ENCODE data around the gene WIPI1.

DNA sequence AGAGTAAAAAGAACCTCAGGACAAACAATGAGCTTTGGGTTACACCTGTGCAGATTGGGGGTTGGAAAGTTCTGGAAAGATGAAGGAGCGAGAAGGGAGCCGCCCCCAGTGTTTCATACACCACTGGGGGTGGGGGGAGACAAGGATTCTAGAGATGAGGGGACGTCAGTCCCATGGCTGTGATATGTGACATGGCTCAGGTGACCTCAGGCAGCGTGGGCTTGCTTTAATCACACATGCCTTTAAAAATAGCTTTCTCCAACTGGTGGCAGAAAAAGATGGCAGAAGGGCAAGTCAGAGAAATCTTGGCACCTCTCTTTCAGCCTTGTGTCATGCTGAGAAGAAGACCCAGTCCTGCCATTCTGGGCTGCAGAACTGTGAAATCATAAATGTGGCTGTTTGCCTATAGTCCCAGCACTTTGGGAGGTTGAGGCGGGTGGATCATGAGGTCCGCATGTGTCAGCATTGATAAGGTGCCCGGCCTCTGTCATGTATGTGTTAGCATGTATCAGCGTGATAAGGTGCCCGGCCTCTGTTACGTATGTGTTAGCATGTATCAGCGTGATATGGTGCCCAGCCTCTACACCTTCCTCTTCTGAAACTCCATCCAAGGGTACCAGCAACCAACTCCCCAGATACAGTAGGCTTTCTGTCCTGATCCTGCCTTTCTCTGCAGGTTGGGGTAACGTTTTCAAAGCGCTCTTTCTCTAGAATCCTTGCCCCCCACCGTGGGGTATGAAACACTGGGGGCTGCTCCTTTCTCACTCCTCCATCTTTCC, 25.0 kb downstream of the WIPI1 start:
- TF ChIP-seq, protein P1, sequence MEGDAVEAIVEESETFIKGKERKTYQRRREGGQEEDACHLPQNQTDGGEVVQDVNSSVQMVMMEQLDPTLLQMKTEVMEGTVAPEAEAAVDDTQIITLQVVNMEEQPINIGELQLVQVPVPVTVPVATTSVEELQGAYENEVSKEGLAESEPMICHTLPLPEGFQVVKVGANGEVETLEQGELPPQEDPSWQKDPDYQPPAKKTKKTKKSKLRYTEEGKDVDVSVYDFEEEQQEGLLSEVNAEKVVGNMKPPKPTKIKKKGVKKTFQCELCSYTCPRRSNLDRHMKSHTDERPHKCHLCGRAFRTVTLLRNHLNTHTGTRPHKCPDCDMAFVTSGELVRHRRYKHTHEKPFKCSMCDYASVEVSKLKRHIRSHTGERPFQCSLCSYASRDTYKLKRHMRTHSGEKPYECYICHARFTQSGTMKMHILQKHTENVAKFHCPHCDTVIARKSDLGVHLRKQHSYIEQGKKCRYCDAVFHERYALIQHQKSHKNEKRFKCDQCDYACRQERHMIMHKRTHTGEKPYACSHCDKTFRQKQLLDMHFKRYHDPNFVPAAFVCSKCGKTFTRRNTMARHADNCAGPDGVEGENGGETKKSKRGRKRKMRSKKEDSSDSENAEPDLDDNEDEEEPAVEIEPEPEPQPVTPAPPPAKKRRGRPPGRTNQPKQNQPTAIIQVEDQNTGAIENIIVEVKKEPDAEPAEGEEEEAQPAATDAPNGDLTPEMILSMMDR (IDR thresholded peaks at IDR 0.05): no peak
- TF ChIP-seq, protein P2, sequence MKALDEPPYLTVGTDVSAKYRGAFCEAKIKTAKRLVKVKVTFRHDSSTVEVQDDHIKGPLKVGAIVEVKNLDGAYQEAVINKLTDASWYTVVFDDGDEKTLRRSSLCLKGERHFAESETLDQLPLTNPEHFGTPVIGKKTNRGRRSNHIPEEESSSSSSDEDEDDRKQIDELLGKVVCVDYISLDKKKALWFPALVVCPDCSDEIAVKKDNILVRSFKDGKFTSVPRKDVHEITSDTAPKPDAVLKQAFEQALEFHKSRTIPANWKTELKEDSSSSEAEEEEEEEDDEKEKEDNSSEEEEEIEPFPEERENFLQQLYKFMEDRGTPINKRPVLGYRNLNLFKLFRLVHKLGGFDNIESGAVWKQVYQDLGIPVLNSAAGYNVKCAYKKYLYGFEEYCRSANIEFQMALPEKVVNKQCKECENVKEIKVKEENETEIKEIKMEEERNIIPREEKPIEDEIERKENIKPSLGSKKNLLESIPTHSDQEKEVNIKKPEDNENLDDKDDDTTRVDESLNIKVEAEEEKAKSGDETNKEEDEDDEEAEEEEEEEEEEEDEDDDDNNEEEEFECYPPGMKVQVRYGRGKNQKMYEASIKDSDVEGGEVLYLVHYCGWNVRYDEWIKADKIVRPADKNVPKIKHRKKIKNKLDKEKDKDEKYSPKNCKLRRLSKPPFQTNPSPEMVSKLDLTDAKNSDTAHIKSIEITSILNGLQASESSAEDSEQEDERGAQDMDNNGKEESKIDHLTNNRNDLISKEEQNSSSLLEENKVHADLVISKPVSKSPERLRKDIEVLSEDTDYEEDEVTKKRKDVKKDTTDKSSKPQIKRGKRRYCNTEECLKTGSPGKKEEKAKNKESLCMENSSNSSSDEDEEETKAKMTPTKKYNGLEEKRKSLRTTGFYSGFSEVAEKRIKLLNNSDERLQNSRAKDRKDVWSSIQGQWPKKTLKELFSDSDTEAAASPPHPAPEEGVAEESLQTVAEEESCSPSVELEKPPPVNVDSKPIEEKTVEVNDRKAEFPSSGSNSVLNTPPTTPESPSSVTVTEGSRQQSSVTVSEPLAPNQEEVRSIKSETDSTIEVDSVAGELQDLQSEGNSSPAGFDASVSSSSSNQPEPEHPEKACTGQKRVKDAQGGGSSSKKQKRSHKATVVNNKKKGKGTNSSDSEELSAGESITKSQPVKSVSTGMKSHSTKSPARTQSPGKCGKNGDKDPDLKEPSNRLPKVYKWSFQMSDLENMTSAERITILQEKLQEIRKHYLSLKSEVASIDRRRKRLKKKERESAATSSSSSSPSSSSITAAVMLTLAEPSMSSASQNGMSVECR (CRISPR knock-in tag; IDR thresholded peaks at IDR 0.05; ENCODE audit: borderline replicate concordance): no peak
- TF ChIP-seq GABPB1 (CRISPR knock-in tag; IDR thresholded peaks at IDR 0.05): no peak
- no peak for TF ChIP-seq ZNF423 (CRISPR knock-in tag; IDR thresholded peaks at IDR 0.05)
- no peak for TF ChIP-seq ESRRA (CRISPR knock-in tag; IDR thresholded peaks at IDR 0.05; ENCODE audit: borderline replicate concordance)
- TF ChIP-seq, protein P3, sequence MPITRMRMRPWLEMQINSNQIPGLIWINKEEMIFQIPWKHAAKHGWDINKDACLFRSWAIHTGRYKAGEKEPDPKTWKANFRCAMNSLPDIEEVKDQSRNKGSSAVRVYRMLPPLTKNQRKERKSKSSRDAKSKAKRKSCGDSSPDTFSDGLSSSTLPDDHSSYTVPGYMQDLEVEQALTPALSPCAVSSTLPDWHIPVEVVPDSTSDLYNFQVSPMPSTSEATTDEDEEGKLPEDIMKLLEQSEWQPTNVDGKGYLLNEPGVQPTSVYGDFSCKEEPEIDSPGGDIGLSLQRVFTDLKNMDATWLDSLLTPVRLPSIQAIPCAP (CRISPR knock-in tag; IDR thresholded peaks at IDR 0.05): no peak
- TF ChIP-seq, protein P4, sequence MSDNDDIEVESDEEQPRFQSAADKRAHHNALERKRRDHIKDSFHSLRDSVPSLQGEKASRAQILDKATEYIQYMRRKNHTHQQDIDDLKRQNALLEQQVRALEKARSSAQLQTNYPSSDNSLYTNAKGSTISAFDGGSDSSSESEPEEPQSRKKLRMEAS (CRISPR knock-in tag; IDR thresholded peaks at IDR 0.05): no peak
- TF ChIP-seq, protein P5, sequence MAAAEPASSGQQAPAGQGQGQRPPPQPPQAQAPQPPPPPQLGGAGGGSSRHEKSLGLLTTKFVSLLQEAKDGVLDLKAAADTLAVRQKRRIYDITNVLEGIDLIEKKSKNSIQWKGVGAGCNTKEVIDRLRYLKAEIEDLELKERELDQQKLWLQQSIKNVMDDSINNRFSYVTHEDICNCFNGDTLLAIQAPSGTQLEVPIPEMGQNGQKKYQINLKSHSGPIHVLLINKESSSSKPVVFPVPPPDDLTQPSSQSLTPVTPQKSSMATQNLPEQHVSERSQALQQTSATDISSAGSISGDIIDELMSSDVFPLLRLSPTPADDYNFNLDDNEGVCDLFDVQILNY (CRISPR knock-in tag; IDR thresholded peaks at IDR 0.05): no peak
- TF ChIP-seq, protein P6, sequence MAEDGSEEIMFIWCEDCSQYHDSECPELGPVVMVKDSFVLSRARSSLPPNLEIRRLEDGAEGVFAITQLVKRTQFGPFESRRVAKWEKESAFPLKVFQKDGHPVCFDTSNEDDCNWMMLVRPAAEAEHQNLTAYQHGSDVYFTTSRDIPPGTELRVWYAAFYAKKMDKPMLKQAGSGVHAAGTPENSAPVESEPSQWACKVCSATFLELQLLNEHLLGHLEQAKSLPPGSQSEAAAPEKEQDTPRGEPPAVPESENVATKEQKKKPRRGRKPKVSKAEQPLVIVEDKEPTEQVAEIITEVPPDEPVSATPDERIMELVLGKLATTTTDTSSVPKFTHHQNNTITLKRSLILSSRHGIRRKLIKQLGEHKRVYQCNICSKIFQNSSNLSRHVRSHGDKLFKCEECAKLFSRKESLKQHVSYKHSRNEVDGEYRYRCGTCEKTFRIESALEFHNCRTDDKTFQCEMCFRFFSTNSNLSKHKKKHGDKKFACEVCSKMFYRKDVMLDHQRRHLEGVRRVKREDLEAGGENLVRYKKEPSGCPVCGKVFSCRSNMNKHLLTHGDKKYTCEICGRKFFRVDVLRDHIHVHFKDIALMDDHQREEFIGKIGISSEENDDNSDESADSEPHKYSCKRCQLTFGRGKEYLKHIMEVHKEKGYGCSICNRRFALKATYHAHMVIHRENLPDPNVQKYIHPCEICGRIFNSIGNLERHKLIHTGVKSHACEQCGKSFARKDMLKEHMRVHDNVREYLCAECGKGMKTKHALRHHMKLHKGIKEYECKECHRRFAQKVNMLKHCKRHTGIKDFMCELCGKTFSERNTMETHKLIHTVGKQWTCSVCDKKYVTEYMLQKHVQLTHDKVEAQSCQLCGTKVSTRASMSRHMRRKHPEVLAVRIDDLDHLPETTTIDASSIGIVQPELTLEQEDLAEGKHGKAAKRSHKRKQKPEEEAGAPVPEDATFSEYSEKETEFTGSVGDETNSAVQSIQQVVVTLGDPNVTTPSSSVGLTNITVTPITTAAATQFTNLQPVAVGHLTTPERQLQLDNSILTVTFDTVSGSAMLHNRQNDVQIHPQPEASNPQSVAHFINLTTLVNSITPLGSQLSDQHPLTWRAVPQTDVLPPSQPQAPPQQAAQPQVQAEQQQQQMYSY (CRISPR knock-in tag; IDR thresholded peaks at IDR 0.05): no peak
- no peak for TF ChIP-seq SP1 (CRISPR knock-in tag; conservative IDR thresholded peaks at IDR 0.05)
- TF ChIP-seq, protein P7, sequence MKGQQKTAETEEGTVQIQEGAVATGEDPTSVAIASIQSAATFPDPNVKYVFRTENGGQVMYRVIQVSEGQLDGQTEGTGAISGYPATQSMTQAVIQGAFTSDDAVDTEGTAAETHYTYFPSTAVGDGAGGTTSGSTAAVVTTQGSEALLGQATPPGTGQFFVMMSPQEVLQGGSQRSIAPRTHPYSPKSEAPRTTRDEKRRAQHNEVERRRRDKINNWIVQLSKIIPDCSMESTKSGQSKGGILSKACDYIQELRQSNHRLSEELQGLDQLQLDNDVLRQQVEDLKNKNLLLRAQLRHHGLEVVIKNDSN (CRISPR knock-in tag; IDR thresholded peaks at IDR 0.05): no peak
- TF ChIP-seq, protein P8, sequence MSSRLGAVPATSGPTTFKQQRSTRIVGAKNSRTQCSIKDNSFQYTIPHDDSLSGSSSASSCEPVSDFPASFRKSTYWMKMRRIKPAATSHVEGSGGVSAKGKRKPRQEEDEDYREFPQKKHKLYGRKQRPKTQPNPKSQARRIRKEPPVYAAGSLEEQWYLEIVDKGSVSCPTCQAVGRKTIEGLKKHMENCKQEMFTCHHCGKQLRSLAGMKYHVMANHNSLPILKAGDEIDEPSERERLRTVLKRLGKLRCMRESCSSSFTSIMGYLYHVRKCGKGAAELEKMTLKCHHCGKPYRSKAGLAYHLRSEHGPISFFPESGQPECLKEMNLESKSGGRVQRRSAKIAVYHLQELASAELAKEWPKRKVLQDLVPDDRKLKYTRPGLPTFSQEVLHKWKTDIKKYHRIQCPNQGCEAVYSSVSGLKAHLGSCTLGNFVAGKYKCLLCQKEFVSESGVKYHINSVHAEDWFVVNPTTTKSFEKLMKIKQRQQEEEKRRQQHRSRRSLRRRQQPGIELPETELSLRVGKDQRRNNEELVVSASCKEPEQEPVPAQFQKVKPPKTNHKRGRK (CRISPR knock-in tag; IDR thresholded peaks at IDR 0.05; ENCODE audit: borderline replicate concordance): no peak
- no peak for TF ChIP-seq JUN (CRISPR knock-in tag; IDR thresholded peaks at IDR 0.05)

All from WTC11 (cell line).